Measurements from ENCODE around the gene PDCD6IP.

DNA sequence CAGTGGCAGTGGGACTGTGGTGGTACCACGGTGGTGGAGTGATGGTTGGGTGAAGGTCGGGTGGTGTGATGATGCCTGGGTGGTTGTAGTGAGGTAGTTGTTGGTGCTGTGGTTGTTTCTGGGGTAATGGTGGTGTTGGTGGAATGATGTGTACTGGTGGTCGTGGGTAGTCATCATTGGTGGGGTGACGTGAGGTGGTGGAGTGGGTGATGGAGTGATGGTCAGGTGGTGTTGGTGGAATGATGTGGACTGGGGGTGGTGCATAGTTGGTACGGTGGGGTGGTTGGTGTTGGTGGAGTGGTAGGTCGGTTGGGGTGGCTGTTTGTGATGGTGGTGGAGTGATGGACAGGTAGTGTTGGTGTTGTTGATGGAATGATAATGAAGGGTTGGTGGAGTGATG, 87.1 kb downstream of the PDCD6IP start:
- TF ChIP-seq, protein P1, sequence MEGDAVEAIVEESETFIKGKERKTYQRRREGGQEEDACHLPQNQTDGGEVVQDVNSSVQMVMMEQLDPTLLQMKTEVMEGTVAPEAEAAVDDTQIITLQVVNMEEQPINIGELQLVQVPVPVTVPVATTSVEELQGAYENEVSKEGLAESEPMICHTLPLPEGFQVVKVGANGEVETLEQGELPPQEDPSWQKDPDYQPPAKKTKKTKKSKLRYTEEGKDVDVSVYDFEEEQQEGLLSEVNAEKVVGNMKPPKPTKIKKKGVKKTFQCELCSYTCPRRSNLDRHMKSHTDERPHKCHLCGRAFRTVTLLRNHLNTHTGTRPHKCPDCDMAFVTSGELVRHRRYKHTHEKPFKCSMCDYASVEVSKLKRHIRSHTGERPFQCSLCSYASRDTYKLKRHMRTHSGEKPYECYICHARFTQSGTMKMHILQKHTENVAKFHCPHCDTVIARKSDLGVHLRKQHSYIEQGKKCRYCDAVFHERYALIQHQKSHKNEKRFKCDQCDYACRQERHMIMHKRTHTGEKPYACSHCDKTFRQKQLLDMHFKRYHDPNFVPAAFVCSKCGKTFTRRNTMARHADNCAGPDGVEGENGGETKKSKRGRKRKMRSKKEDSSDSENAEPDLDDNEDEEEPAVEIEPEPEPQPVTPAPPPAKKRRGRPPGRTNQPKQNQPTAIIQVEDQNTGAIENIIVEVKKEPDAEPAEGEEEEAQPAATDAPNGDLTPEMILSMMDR (IDR thresholded peaks at IDR 0.05), result no peak
- no peak for TF ChIP-seq POLR2AphosphoS5 (IDR thresholded peaks at IDR 0.05; ENCODE audit: low read depth, low read length)
- TF ChIP-seq, protein P2, sequence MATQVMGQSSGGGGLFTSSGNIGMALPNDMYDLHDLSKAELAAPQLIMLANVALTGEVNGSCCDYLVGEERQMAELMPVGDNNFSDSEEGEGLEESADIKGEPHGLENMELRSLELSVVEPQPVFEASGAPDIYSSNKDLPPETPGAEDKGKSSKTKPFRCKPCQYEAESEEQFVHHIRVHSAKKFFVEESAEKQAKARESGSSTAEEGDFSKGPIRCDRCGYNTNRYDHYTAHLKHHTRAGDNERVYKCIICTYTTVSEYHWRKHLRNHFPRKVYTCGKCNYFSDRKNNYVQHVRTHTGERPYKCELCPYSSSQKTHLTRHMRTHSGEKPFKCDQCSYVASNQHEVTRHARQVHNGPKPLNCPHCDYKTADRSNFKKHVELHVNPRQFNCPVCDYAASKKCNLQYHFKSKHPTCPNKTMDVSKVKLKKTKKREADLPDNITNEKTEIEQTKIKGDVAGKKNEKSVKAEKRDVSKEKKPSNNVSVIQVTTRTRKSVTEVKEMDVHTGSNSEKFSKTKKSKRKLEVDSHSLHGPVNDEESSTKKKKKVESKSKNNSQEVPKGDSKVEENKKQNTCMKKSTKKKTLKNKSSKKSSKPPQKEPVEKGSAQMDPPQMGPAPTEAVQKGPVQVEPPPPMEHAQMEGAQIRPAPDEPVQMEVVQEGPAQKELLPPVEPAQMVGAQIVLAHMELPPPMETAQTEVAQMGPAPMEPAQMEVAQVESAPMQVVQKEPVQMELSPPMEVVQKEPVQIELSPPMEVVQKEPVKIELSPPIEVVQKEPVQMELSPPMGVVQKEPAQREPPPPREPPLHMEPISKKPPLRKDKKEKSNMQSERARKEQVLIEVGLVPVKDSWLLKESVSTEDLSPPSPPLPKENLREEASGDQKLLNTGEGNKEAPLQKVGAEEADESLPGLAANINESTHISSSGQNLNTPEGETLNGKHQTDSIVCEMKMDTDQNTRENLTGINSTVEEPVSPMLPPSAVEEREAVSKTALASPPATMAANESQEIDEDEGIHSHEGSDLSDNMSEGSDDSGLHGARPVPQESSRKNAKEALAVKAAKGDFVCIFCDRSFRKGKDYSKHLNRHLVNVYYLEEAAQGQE (IDR thresholded peaks at IDR 0.05; ENCODE audit: insufficient read depth in 1 of 2, low read depth in 2 of 2, low read length in 1 of 2), result no peak
